ENCODE data around the gene TM7SF3.

DNA sequence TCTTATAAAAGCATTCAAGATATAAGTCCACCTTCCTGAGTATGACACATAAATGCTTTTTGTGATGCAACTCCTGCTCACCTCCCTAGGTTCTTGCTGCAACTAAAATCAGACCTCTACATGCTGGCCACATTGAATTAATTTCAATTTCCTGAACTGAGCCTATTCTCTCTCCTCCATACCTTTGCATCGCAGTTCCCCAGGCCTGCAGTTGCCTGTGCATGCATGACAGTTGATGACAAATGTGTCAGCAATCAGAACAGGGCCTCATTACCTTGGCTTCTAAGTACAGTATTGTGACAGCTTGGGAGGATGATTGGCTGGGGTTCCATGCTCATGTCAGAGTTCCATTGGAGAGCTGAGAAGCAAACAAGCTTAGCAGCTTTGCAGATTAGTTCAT is 3.9 kb upstream of the TM7SF3 start:
- no peak for TF ChIP-seq POLR2AphosphoS5 (IDR thresholded peaks at IDR 0.05; ENCODE audit: low read depth, low read length)
- TF ChIP-seq TAF1 (IDR thresholded peaks at IDR 0.05; ENCODE audit: borderline replicate concordance, insufficient read depth, low read length), result no peak
- no peak for TF ChIP-seq SIN3A (IDR thresholded peaks at IDR 0.05; ENCODE audit: borderline replicate concordance, insufficient read depth, low read length)
- TF ChIP-seq, protein P1, sequence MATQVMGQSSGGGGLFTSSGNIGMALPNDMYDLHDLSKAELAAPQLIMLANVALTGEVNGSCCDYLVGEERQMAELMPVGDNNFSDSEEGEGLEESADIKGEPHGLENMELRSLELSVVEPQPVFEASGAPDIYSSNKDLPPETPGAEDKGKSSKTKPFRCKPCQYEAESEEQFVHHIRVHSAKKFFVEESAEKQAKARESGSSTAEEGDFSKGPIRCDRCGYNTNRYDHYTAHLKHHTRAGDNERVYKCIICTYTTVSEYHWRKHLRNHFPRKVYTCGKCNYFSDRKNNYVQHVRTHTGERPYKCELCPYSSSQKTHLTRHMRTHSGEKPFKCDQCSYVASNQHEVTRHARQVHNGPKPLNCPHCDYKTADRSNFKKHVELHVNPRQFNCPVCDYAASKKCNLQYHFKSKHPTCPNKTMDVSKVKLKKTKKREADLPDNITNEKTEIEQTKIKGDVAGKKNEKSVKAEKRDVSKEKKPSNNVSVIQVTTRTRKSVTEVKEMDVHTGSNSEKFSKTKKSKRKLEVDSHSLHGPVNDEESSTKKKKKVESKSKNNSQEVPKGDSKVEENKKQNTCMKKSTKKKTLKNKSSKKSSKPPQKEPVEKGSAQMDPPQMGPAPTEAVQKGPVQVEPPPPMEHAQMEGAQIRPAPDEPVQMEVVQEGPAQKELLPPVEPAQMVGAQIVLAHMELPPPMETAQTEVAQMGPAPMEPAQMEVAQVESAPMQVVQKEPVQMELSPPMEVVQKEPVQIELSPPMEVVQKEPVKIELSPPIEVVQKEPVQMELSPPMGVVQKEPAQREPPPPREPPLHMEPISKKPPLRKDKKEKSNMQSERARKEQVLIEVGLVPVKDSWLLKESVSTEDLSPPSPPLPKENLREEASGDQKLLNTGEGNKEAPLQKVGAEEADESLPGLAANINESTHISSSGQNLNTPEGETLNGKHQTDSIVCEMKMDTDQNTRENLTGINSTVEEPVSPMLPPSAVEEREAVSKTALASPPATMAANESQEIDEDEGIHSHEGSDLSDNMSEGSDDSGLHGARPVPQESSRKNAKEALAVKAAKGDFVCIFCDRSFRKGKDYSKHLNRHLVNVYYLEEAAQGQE (IDR thresholded peaks at IDR 0.05; ENCODE audit: insufficient read depth in 1 of 2, low read depth in 2 of 2, low read length in 2 of 2), result no peak
